Stimulated activated CD4-positive, alpha-beta T cell treated with anti-CD3 and anti-CD28 coated beads, Interleukin-12 subunit alpha, Interleukin-12 subunit beta, amount 100 ng/mL, for 24 hours (primary cell): Measurements from ENCODE around the gene HELZ.

ENCODE experiments used
- DNase-seq, 2 experiments: peaks; one replicate each; pipeline ENCODE4 v3.0.0-alpha.2; 2020; ENCODE audit warnings: low read depth in 2 of 2

HELZ gene

DNA sequence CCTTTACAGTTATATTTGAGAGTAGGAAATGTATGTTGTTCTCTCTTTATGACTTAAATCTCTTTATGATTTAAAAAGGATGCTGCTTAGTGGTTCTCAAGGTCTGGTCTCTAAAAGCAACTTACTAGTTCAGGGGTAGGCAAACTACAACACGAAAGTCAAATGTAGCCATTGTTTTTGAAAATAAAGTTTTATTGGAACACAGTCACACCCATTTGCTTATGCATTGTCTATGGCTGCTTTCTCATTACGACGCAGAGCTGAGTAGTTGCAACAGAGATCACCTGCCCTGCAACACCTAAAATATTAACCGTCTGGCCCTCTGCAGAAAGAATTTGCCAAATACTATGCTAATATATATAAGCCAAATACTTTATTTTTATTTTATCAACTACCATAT is 58.2 kb downstream of the HELZ start:
- DNase-seq: no peak

DNA sequence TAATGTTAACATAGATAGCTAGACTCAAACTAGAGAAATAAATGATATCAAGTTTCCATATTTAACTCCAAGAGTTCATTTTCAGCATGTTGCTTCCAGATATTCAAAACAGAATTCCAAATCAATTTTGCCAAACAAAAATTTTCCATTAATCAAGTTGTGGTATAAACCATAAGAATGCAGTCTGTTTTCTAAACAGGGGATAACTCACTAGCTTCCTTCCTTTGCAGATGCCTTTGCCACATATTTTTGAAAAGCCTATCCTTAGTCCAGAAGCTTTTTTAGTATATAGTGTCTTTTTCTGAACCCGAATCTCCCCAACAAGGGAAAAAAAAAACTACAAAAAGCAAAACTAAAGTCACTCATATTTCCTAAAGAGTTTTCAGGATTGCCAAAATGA is 61.5 kb downstream of the HELZ start:
- no peak for DNase-seq

DNA sequence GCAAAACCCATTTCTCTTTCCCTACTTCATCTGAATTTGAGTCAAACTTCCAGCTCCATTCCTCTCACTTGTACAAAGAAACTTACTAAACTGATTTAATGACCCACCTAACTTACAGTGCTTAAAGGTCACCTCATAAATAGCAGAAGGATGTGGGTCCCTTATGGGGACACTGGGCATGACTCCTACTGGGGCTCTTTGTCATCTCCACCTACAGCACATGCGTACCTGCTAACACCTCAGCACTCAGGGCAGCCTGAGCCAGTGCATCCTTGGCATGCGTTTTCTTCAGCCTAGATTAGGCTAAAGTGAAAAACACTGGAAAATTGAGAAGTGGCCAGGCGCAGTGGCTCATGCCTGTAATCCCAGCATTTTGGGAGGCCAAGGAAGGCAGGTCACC is 63.2 kb downstream of the HELZ start:
- no peak for DNase-seq

DNA sequence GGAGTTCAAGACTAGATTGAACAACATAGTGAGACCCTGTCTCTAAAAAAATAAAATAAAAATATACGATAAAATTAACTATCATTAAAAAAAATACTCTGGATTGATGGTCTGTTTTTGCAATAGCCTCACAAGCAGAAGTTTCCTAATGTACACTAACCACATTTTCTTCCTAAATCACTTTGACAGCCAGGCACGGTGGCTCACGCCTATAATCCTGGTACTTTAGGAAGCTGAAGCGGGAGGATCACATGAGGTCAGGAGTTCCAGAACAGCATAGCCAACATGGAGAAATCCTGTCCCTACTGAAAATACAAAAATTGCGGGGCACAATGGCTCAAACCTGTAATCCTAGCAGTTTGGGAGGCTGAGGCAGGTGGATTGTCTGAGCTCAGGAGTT is 64.7 kb downstream of the HELZ start:
- no peak for DNase-seq

DNA sequence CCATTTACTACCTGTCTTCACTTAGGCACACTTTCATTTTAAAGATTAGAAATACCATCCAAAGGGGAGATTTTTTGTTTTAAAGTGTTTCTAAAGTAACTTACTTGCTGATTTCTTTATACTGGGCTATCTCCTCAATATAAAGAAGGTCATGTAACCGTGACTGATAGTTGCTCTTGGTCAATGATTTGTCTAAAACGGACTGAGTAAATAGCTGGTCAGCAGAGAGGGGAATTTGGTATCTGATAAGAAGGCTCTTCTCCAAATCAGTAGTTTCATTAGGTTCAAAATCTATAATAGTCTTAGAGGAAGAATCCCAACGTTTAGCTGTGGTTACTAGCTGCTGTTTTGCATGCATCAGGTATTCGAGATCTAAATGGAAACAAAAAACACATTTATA is 66.4 kb downstream of the HELZ start:
- DNase-seq: no peak

DNA sequence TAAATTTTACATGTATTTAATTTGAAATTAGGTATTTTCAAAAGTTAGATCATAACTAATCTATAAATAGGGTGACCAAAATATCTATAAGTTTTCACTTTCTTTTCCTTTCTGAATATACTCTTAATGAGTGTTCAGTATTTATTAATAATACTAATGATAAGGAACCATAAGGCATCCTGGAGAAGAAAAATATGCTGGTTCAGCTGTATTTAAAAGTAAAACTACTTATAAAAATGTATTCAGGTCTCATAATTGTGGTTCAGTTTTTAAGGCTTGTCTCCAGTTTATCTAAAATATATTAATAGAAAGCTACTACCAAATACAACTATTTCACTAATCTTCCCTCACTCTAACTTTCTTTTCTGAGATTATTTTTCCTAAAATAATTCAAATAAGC is 67.3 kb downstream of the HELZ start:
- DNase-seq: no peak

GRCh38 chr17:67174190-67174589 is 70.8 kb downstream of the HELZ start:
- DNase-seq: no peak

- DNase-seq: no peak
Observed at GRCh38 chr17:67171560-67171959, 73.4 kb downstream of the HELZ start.

DNA sequence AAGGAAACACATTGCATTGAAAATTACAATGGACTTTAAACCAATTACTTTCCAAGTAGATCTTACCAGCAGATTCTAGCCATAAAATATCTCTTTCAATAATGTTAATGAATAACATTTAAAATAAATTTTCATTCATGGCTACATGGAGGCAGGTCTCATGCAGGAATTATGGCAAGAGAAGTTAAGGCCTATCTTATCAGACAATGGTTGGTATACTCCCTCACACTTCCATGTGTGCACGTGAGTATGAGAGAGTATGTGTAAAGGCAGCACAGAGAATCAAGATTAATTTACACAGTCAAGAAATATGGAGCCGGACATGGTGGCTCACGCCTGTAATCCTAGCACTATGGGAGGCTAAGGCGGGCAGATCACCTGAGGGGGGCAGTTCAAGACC is 76.5 kb downstream of the HELZ start:
- DNase-seq: no peak

GRCh38 chr17:67165201-67165600 is 79.8 kb downstream of the HELZ start:
- no peak for DNase-seq

- DNase-seq: no peak
Observed at GRCh38 chr17:67164302-67164701, 80.7 kb downstream of the HELZ start.

DNA sequence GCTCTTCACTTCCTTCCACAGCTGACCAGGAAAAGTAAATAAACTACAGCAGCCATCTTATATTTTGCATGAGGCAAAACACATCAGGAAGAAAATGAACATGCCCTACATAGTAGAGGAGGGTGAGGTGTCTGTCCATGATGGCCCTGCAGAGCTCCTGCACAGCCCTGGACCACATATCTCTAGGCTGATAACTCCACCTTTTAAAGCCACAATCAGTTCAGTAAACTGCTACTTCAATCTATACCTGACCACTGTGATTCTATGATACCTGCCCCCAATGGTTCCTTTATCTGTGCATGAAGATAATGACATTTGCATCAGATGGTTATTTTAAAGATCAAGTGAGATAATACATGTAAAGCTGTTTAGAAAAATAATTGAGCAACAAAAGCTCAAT is 82.2 kb downstream of the HELZ start:
- no peak for DNase-seq

DNA sequence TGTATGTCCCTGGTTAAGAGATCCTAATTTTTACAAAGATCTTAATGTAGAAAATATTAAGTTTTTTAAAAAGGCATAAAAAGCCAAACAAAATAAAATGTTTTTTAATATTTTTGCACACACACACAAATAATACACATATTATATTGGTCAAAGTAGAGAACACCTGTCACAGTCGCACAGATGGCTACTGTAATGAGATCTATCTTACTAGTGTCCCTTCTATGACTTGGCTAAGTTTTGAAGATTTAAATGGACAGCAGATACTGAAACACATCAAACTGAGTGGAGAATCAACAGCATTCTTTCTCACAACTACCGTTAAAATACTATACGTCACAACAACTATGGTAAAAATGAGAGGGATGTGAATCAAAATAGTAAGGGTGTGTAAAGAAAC is 83.4 kb downstream of the HELZ start:
- DNase-seq: no peak

DNA sequence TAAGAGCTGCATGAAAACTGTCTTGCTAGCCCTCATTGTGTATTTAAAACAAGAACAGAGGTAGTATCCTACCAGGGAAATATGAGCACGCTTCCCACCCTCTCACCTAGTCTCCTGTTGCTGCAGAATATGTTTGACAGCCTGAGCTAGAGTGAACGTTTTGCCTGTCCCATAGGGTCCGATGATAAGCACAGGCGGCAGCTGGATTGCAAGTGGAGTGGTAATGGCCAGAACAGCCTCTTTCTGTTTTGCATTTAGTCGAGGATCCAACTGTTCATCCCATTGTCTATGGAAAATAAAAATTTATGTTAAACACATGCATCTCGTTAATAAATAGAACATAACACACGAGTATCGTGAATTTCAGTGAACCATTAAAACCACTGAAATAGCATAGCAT is 84.2 kb downstream of the HELZ start:
- no peak for DNase-seq

GRCh38 chr17:67157732-67158639 is 87.0 kb downstream of the HELZ start:
- DNase-seq: no peak

GRCh38 chr17:67156269-67157199 is 88.5 kb downstream of the HELZ start:
- no peak for DNase-seq

- DNase-seq: no peak
Observed at GRCh38 chr17:67152824-67153223, 92.2 kb downstream of the HELZ start.

DNA sequence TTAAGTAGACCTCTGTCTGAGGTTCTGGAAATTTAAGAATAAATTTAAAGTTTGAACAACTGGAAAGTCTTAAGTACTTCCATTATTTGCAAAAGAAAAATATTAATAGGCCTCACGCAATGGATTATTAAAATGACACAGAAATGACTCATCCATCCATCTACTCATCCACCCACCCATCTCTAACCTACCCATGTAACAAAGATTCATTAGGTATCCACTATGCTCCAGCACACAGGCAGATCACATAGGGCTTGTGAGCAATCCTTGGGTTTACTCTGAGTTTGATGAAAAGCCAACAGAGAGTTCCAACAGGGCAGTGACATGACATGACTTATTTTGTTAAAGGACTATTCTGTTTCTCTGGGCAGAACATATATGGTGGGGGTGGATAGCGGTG is 93.3 kb downstream of the HELZ start:
- DNase-seq: no peak

GRCh38 chr17:67150826-67151225 is 94.2 kb downstream of the HELZ start:
- DNase-seq: no peak

DNA sequence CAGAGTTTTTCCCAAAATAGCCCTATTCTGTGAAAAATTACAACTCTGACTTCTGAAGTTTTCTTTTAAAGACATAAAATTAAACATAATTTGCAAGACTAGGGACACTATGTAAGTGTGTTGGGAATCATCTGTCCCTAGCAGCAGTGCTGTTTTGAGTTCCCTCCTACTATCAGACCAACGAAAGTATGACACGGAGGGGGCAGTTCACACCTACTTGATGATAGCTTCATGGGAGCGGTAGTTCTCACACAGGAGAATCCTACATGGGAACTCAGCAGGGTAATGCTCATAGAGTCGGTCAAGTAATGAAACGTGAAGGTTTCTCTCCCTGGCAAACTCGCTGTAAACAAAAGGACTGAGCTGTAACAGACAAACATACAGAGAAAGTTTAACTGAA is 96.6 kb downstream of the HELZ start:
- no peak for DNase-seq

DNA sequence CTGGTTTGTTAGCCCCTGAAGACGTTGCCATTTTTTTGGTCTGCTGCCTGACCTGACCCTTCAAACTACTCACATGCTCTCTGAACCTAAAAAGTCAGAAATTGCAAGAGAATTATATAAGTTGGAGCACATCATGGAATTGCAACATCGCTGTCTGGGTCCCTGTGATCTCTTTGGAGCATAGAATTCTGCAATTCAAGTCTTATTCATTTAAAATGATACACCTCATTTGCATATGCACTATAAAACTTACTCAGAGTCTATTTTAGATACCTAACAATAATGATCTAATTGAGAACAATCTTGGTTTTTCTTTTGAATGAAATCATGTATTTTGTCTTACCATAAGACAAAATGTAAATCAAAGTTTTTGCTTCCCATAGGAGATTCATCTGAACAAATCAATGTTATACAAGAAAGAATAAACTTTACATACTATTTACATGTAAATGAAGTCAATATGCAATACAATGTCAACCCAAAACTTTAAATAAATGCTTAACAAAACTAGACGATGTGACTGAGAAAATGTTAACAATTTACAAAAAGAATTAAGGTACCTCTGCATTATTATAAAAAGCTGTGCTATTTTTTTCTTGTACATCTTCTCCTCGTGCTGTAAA is 99.7 kb downstream of the HELZ start:
- DNase-seq: no peak

DNA sequence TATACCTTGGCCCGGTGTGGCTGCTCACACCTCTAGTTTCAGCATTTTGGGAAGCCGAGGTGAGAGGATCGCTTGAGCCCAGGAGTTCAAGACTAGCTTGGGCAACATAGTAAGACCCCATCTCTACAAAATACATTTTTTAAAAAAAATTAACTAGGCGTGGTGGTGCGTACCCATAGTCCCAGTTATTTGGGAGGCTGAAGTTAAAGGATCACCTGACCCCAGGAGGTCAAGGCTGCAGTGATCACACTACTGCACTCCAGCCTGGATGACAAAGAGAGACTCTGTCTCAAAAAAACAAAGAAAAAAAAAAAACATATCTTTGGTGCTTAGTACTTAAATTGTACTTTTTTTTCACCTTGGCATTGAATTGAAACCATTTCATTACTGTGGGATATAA is 101.7 kb downstream of the HELZ start:
- DNase-seq: no peak
